Psoas muscle (tissue), 8 donors: ENCODE data around the gene EFTUD2. TPM values are rescaled to one million over a fixed set of nuclear protein-coding genes. Genes with fewer than 3 reads are reported as not detected.

Experiments
- ATAC-seq, 4 donors: fragments of 200-7000 bp; cut with Tn5 transposase; one replicate each; pipeline ENCODE4 v1.9.1; 2020; ENCODE audit warnings: moderate library complexity in 3 of 4, mild to moderate bottlenecking in 2 of 4
- DNase-seq, 2 donors: peaks; one replicate each; pipeline ENCODE4 v3.0.0-alpha.2; 2020
- H3K27ac ChIP-seq: fragments of 200-600 bp; one replicate; pipeline ENCODE4 v1.8.0; 2022
- H3K27me3 ChIP-seq, 3 donors: fragments of 200-600 bp in 1 of 3; one replicate each; pipeline versions ENCODE4 v1.6.1 to v1.8.0; 2013 to 2022; ENCODE audit warnings: low read length in 2 of 3, mild to moderate bottlenecking in 2 of 3, moderate library complexity in 1 of 3; ENCODE audit not compliant: insufficient read depth in 3 of 3
- H3K36me3 ChIP-seq, 2 donors: fragments of 200-600 bp in 1 of 2; one replicate each; pipeline versions ENCODE4 v1.6.1 to v1.8.0; 2013 to 2022; ENCODE audit warnings: low read depth in 1 of 2, mild to moderate bottlenecking in 1 of 2, moderate library complexity in 1 of 2; ENCODE audit not compliant: insufficient read depth in 1 of 2
- H3K4me1 ChIP-seq: fragments of 200-600 bp; one replicate; pipeline ENCODE4 v1.8.0; 2022
- H3K4me3 ChIP-seq: fragments of 200-600 bp; one replicate; pipeline ENCODE4 v1.8.0; 2022; ENCODE audit warnings: mild to moderate bottlenecking
- H3K9me3 ChIP-seq: fragments of 200-600 bp; one replicate; pipeline ENCODE4 v1.8.0; 2022
- CTCF ChIP-seq: fragments of 200-600 bp; IDR thresholded peaks from one replicate; pipeline ENCODE4 v1.8.0; 2022; ENCODE audit warnings: antibody characterized with exemption
- WGBS, 3 donors: extraction: QIAGEN DNeasy Blood & Tissue Kit; methylation state at CpG; one replicate each; pipeline versions ENCODE4 v1.1.6 to v1.1.7; 2013; 5-methylcytosine and 5-hydroxymethylcytosine counted together
- intact Hi-C, 2 donors: fragments of 100-400 bp; cut with DNase I; formaldehyde crosslinking; loops; one replicate each; pipeline versions ENCODE4 v1.11.0 to v1.14.2; 2022
- polyA plus RNA-seq, 3 donors: library from polyadenylated mRNA; stranded (reverse); fragments of 200-250 nt; gene quantifications; one replicate each; pipeline ENCODE4 v1.2.3, GENCODE V29; 2013
- total RNA-seq, 4 donors: library from RNA; stranded (reverse); fragmentation: NEBNext Ultra II Directional in 2 of 4; extraction: Animal tissue kit (Norgen Biotek cat#: 25700) in 2 of 4; gene quantifications; one replicate each; pipeline versions ENCODE4 v1.2.1 to v1.2.4, GENCODE V29; 2021 to 2023
- donor health status: healthy with polysubstance abuse.
- donor health status: DM: no; HTN: no; CAD: no; lungs with moderate emphysema.
- donor health status: Bipolar disorder and iron deficiency.
- donor health status: healthy.
- donor health status: DM: yes; HTN: yes; CAD: no.
- donor health status: DM: no; HTN: no; CAD: no.
- donor health status: DM: no; HTN: no; CAD: no.
- donor health status: DM: yes; HTN: yes; CAD: no.

EFTUD2 gene
- total and polyA plus RNA-seq, 7 donors: 46.0 to 114 (median 102) TPM

DNA sequence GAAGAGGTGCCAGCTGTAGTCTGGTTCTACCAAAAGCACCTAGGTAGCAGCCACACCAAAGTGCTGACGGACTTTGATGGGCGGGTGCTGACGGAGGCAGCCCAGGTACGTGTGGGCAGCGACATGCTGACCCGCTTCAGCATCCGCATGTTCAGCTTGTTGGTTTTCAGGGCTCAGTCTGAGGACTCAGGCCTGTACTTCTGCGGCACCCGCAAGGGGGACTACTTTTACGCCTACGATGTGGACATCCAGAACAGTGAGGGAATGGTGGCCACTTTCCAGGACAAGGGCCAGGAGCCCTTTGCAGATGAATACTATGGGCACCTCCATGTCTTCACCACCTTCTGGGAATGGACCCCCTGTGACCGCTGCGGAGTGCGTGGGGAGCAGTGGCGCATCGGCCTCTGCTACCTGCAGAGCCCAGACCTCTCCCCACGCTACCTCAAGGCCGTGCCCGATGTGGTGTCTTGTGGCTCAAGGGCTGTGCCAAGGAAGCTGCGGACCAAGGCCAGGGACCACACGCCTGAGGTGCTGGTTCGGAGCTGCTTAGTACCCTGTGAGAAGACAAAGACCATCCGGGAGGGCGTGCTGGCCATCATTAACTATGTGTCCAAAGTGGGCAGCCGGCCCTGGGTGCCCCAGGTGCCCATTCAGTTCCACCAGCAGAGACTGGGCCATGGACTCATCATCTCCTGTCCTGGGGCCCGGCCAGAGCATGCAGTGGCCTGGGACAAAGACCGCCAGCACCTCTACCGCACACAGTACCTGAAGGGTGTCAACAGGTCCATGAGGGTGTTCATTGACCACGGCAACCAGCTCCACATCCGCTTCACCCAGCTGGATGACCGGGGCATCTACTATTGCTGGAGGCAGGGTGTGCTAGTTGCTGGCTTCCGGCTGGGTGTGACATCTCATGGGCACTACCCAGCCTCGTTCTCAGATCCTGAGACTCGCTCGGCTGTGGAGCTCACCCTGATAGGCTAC lies 5.0 kb upstream of the EFTUD2 start:
- intact Hi-C loops: loop anchor here in 1 of 2 donors (5.0 kb wide), 1 partner anchor 228 kb away; the partner anchor contains the start of gene PLCD3
- H3K27me3 ChIP-seq: no peaks in the 10 kb centered on the region
- no peaks in the 10 kb centered on the region for H3K9me3 ChIP-seq
- no peak overlapping the region for H3K27ac ChIP-seq
- DNase-seq: no peak
- no peak for ATAC-seq
- H3K4me1 ChIP-seq: peaks cover 5% of the 10 kb centered on the region
- H3K36me3 ChIP-seq: no peaks in the 10 kb centered on the region
- TF ChIP-seq CTCF: no peak
- no peak overlapping the region for H3K4me3 ChIP-seq
- 94 to 97% (median 95%) methylated on average over 35 of the region's 35 CpGs for WGBS, 3 donors

GRCh38 chr17:44903012-44903685 lies 3.9 kb upstream of the EFTUD2 start:
- WGBS, 3 donors: 50 to 68% (median 67%) methylated on average over 8 of the region's 8 CpGs
- ATAC-seq (no peak), DNase-seq (no peak)
- intact Hi-C loops: loop anchor here in 1 of 2 donors (5.0 kb wide), 1 partner anchor 229 kb away; the partner anchor contains the start of gene PLCD3
- no peak for TF ChIP-seq CTCF
- H3K36me3 ChIP-seq: no peaks in the 10 kb centered on the region
- H3K9me3 ChIP-seq: no peaks in the 10 kb centered on the region
- H3K27ac ChIP-seq: no peak overlapping the region
- no peak overlapping the region for H3K4me3 ChIP-seq
- no peaks in the 10 kb centered on the region for H3K27me3 ChIP-seq
- H3K4me1 ChIP-seq: peaks cover 10% of the 10 kb centered on the region

DNA sequence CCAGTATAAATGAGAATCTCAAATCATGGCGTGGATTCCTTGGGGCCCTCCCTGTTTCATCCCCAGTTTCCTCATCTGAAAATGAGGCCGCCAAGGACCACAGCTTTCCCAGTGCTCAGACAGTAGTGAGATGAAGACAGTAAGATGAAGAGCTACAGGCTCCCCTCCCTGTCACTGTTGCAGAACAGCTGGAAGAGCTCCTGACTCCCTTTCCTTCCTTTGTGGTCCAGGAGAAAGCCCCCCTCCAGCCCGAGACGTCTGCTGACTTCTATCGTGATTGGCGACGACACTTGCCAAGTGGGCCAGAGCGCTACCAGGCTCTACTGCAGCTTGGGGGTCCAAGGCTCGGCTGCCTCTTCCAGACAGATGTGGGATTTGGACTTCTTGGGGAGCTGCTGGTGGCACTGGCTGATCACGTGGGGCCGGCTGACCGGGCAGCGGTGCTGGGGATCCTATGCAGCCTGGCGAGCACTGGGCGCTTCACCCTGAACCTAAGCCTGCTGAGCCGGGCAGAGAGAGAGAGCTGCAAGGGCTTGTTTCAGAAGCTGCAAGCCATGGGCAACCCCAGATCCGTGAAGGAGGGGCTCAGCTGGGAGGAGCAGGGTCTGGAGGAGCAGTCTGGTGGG lies 3.0 kb upstream of the EFTUD2 start:
- DNase-seq (no peak), ATAC-seq (no peak)
- no peak for TF ChIP-seq CTCF
- no peaks in the 10 kb centered on the region for H3K9me3 ChIP-seq
- 84 to 92% (median 89%) methylated on average over 17 of the region's 17 CpGs for WGBS, 3 donors
- H3K27me3 ChIP-seq: no peaks in the 10 kb centered on the region
- intact Hi-C loops: loop anchor here in 1 of 2 donors (5.0 kb wide), 1 partner anchor 230 kb away; the partner anchor contains the start of gene PLCD3
- no peak overlapping the region for H3K27ac ChIP-seq
- peaks cover 19% of the 10 kb centered on the region for H3K4me1 ChIP-seq
- no peaks in the 10 kb centered on the region for H3K36me3 ChIP-seq
- H3K4me3 ChIP-seq: no peak overlapping the region

- no peak for DNase-seq
- Histone ChIP-seq H3K27me3 (no peaks in the 10 kb centered on the region), H3K4me3 (no peak overlapping the region), H3K9me3 (no peaks in the 10 kb centered on the region), H3K36me3 (no peaks in the 10 kb centered on the region), H3K4me1 (peaks cover 20% of the 10 kb centered on the region), H3K27ac (no peak overlapping the region)
- no peak for TF ChIP-seq CTCF
- intact Hi-C loops: loop anchor here in 1 of 2 donors (5.0 kb wide), 1 partner anchor 231 kb away; the partner anchor contains the start of gene PLCD3
- ATAC-seq: no peak
- 67 to 69% (median 68%) methylated on average over 4 of the region's 4 CpGs for WGBS, 3 donors
These were observed 2.2 kb upstream of the EFTUD2 start for GRCh38 chr17:44901411-44901921.
